K562 (cell line): ENCODE results near the gene SZT2. TPM values are rescaled to one million over a fixed set of nuclear protein-coding genes. Genes with fewer than 3 reads are reported as not detected.

Experiments
- ATAC-seq: fragments of 200-7000 bp; cut with Tn5 transposase; 3 replicates; pipeline ENCODE4 v1.9.1; 2020; ENCODE audit warnings: moderate library complexity
- BruUV-seq: library from RNA; stranded (reverse); fragments of 400-500 nt; replicated peaks from 2 replicates; lab custom pipeline; 2021; lab: Mats Ljungman, UMichigan
- CTCF ChIA-PET: fragments of 300-600 bp; formaldehyde crosslinking; extraction: SDS; loops from one replicate; lab custom pipeline; 2021; ENCODE audit warnings: low intra/inter-chr PET ratio; lab: Yijun Ruan, JAX
- POLR2A ChIA-PET: fragments of 300-600, 350-650 bp; sonication (Branson Sonifier 250); formaldehyde crosslinking; extraction: SDS; loops from one replicate; lab custom pipeline; 2021; ENCODE audit warnings: antibody characterized with exemption, inconsistent platforms; lab: Yijun Ruan, JAX
- DNase-seq, 4 experiments: peaks; one replicate each; pipeline versions ENCODE4 v3.0.0 to v3.0.0-alpha.2; 2011 to 2018; ENCODE audit warnings: low spot score in 3 of 4, mixed read lengths in 3 of 4; ENCODE audit errors: extremely low read depth in 1 of 4
- FAIRE-seq: peaks from 2 replicates; lab custom pipeline; 2011; peaks lifted over from hg19 to GRCh38; lab: Jason Lieb, UNC
- H2AFZ ChIP-seq: 2 replicates; pipeline ENCODE4 v1.6.0; 2011; ENCODE audit warnings: low read depth, low read length, control low read depth, inconsistent platforms
- H3K27ac ChIP-seq: fragments of 200-600 bp; 3 replicates; pipeline ENCODE4 v1.8.0; 2011; ENCODE audit warnings: low read depth, mild to moderate bottlenecking, control low read depth, inconsistent platforms, low read length, moderate library complexity, mixed read lengths; ENCODE audit errors: extremely low read depth
- H3K27me3 ChIP-seq, 2 experiments: fragments of 300-600 bp in 1 of 2; 2 replicates in 1 of 2; 3 replicates in 1 of 2; pipeline versions ENCODE4 v1.6.0 to v1.8.0; 2011; ENCODE audit warnings: inconsistent platforms in 2 of 2, low read length in 2 of 2, mild to moderate bottlenecking in 1 of 2, mixed read lengths in 1 of 2, moderate library complexity in 1 of 2; ENCODE audit not compliant: control insufficient read depth in 2 of 2, insufficient read depth in 2 of 2
- H3K36me3 ChIP-seq: fragments of 300-600 bp; 3 replicates; pipeline ENCODE4 v1.8.0; 2011; ENCODE audit warnings: mild to moderate bottlenecking, low read length, inconsistent platforms; ENCODE audit not compliant: control insufficient read depth, insufficient read depth
- H3K4me1 ChIP-seq, 2 experiments: fragments of 200-600 bp in 1 of 2; replicated peaks in 1 of 2; 2 replicates in 1 of 2; 3 replicates in 1 of 2; pipeline versions ENCODE4 v1.5.1 to v1.8.0; 2011; ENCODE audit warnings: inconsistent platforms in 2 of 2, low read length in 2 of 2, mild to moderate bottlenecking in 1 of 2, mixed read lengths in 1 of 2, moderate library complexity in 1 of 2; ENCODE audit not compliant: control insufficient read depth in 2 of 2, insufficient read depth in 2 of 2
- H3K4me2 ChIP-seq: 2 replicates; pipeline ENCODE4 v1.6.1; 2011; ENCODE audit warnings: low read length, control low read depth, inconsistent platforms, mixed read lengths; ENCODE audit not compliant: insufficient read depth
- H3K4me3 ChIP-seq: fragments of 200-600 bp; sonication (generic), shearing (Covaris generic); 2 replicates; pipeline ENCODE4 v1.5.1; 2016; ENCODE audit warnings: control low read depth, inconsistent platforms
- H3K79me2 ChIP-seq: fragments of 200-600 bp; 3 replicates; pipeline ENCODE4 v1.8.0; 2011; ENCODE audit warnings: low read length, inconsistent platforms; ENCODE audit not compliant: control insufficient read depth, insufficient read depth
- H3K9ac ChIP-seq, 2 experiments: 2 replicates each; pipeline versions ENCODE4 v1.6.0 to v1.6.1; 2011; ENCODE audit warnings: low read depth in 2 of 2, low read length in 2 of 2, control low read depth in 1 of 2, inconsistent platforms in 1 of 2, mild to moderate bottlenecking in 1 of 2, mixed read lengths in 1 of 2; ENCODE audit not compliant: insufficient read depth in 1 of 2
- H3K9me1 ChIP-seq: one replicate; pipeline ENCODE4 v1.6.0; 2011; ENCODE audit warnings: inconsistent platforms, mild to moderate bottlenecking, low read length, moderate library complexity; ENCODE audit not compliant: control insufficient read depth, insufficient read depth
- H3K9me3 ChIP-seq: replicated peaks from 2 replicates; pipeline ENCODE4 v1.5.1; 2011; ENCODE audit warnings: low read depth, low read length, inconsistent platforms; ENCODE audit not compliant: control insufficient read depth, insufficient read depth
- H4K20me1 ChIP-seq: replicated peaks from 2 replicates; pipeline ENCODE4 v1.6.1; 2011; ENCODE audit warnings: low read length, inconsistent platforms, mixed read lengths; ENCODE audit not compliant: control insufficient read depth, insufficient read depth
- NFATC3 ChIP-seq: fragments of 450-650 bp; IDR thresholded peaks from 2 replicates; pipeline ENCODE4 v1.6.1; 2017; ENCODE audit warnings: mild to moderate bottlenecking
- ZBTB1 ChIP-seq: sonication (generic); formaldehyde crosslinking; IDR thresholded peaks from 2 replicates; pipeline ENCODE4 v1.8.1; 2023; ENCODE audit warnings: missing genetic modification reagents, low read depth, mild to moderate bottlenecking, borderline replicate concordance
- ZBTB34 ChIP-seq: fragments of 250-450 bp; sonication (Bioruptor Pico); IDR thresholded peaks from 2 replicates; pipeline ENCODE4 v1.8.0; 2021; ENCODE audit warnings: mild to moderate bottlenecking, moderate library complexity
- ZMIZ1 ChIP-seq, 2 experiments: fragments of 150-350 bp in 1 of 2; IDR thresholded peaks; 2 replicates each; pipeline ENCODE4 v1.6.1; 2012 to 2016; ENCODE audit warnings: low read depth in 2 of 2, low read length in 2 of 2, mild to moderate bottlenecking in 1 of 2, moderate library complexity in 1 of 2
- WGBS: fragments of 100-300 bp; shearing (Covaris generic); methylation state at CpG from one replicate; pipeline ENCODE4 v1.1.6; 2016; ENCODE audit warnings: low coverage, mixed read lengths; ENCODE audit not compliant: insufficient coverage; ENCODE audit errors: missing lambda C conversion rate; 5-methylcytosine and 5-hydroxymethylcytosine counted together
- in situ Hi-C: fragments of 300-500 bp; cut with MboI; formaldehyde crosslinking; loops from 4 replicates; pipeline ENCODE4 v1.15.0; 2018; ENCODE audit warnings: inconsistent platforms, mixed read lengths
- intact Hi-C: fragments of 100-400 bp; cut with micrococcal nuclease; formaldehyde crosslinking; loops from 2 replicates; pipeline ENCODE4 v1.14.2; 2022
- polyA plus RNA-seq, 8 experiments: library from polyadenylated mRNA; depleted of rRNA in 4 of 8; stranded (reverse) in 5 of 8; unstranded in 3 of 8; fragments of >200 nt; fragmentation: Nextera tagmentation in 2 of 8; fragmentation: Illumina TruSeq in 1 of 8; extraction: Ambion mirVana in 2 of 8; extraction: Trizol in 1 of 8; gene quantifications; 2 replicates each; pipeline versions ENCODE4 v1.2.1 to v1.2.3, GENCODE V29; 2011 to 2014; ENCODE audit warnings: inconsistent platforms in 1 of 8, missing spikeins in 1 of 8
- total RNA-seq, 7 experiments: library from RNA; depleted of rRNA in 6 of 7; stranded (reverse); fragments of >200 nt in 6 of 7; fragmentation: Illumina TruSeq in 2 of 7; extraction: Trizol in 2 of 7; gene quantifications; 2 replicates each; pipeline versions ENCODE4 v1.2.1 to v1.2.3, GENCODE V29; 2011 to 2021; ENCODE audit warnings: low replicate concordance in 1 of 7

Gene SZT2
- total and polyA plus RNA-seq, 9 of the 15 experiments (the other 6 are each of a cell fraction or from before 2014, with no cell fraction given), result 0.88 to 31.0 (median 12.8) TPM

GRCh38 chr1:43379476-43379875 lies 10.2 kb upstream of the SZT2 start:
- ChIA-PET CTCF (no interaction called here), POLR2A (interaction anchor here (7.2 kb wide), 1 partner anchor 9 kb away, joined by 72 read pairs; the partner anchor contains the start of genes MED8 and SZT2)
- no peak for TF ChIP-seq ZMIZ1 (IDR thresholded peaks at IDR 0.05; ENCODE audit: low read depth in 2 of 2, low read length in 2 of 2)
- no peak for TF ChIP-seq ZBTB1 (CRISPR knock-in tag)
- TF ChIP-seq ZBTB34, result no peak
- no peak for TF ChIP-seq NFATC3
- ATAC-seq (no peak), FAIRE-seq (no peak), DNase-seq (no peak)
- H3K4me1 ChIP-seq, result peaks cover 0 to 2% of the 10 kb centered on the region in 2 experiments; a peak in 1 of 5 replicates
- no peak overlapping the region for H2AFZ ChIP-seq
- 0 out of 2 replicates have a peak, but pooled peaks cover 8% of the 10 kb centered on the region for H4K20me1 ChIP-seq
- no peak overlapping the region for H3K4me3 ChIP-seq
- no peak overlapping the region for H3K27ac ChIP-seq
- no peaks in the 10 kb centered on the region for H3K9me3 ChIP-seq
- in situ Hi-C loops, result no loop called here
- H3K9ac ChIP-seq, result no peak overlapping the region
- intact Hi-C loops, result no loop called here
- WGBS, result 63% methylated on average over 1 of the region's 1 CpG
- no peaks in the 10 kb centered on the region for H3K9me1 ChIP-seq
- no peaks in the 10 kb centered on the region for H3K79me2 ChIP-seq
- no TSS peak for BruUV-seq
- no peaks in the 10 kb centered on the region for H3K27me3 ChIP-seq
- H3K36me3 ChIP-seq, result peaks cover 29% of the 10 kb centered on the region
- H3K4me2 ChIP-seq, result no peak overlapping the region
